ENCODE measurements around the gene MTHFR.
"Not testable (repeated sequence)": the region's sequence is repeated elsewhere in the genome, so short reads cannot be mapped to it uniquely, and the experiment has no call there.

The MTHFR gene

DNA sequence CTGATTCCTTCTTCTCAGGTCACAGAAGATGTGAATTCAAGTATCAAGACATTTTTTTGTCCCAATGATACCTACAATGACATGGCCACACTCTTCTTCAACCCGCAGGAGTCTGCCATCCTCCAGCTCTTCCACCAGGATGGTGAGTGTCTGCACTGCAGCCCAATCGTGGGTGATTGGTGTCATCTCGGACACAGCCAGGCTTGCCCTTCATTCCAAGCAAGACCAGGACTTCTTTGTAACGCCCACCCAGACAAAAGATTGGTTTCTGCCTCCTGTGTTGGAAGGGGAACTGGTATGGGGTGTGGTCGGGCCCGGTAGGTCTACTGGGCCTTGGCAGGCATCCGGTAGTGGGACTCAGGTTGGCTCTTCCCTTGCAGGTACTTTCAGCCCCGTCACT lies 27.7 kb upstream of the MTHFR start:
- no peak for DNase-seq (ENCODE audit: low read depth in 2 of 2)

DNA sequence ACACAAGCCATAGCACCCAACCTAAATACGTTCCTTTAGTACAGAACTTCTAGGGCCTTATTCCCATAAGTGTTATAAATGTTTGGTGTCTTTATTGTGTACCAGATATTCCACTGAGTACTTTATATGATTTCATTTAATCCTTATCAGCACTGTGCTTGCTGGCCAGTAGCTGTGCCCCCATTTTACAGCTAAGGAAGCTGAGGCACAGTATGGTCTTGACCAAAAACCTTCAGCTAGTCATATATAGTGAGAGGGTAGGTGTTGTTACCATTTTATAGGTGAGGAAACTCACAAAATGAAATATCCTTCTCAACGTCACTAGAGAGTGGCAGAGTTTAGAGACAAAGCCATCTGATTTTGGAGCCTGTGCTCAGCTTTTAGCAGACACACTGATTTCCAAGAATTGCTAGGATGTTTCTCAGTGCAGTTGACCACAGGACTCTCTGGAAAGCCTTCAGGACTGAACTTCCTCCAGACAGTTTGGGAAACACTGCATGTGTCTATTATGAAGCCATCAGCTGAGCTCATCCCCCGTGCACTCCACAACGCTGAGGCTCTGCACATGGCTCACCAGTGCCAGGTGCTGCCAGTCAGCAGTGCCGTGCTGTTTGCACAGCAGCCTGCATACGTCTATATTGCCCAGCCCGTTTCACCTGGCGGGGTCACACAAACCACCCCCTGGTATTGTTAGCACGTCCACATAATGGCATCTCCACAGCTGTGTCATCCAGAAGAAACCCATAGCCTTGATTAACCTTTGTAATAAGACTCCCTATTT lies 26.4 kb upstream of the MTHFR start:
- no peak for DNase-seq (ENCODE audit: low read depth in 2 of 2)

DNA sequence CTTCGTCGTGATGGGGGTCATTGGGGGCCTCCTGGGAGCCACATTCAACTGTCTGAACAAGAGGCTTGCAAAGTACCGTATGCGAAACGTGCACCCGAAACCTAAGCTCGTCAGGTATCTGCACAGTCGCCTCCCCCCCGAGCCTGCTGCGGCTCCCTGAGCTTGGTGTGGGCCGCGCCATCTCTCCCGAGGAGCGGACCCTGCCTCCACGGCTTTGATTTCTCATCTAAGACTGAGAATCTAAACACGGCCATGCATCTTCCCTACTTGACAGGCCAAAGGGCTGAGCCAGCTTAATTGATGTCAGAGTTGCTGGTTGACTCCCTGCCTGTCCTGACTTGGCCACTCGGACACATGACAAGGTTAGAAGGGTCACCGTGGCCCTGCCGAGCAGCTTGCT lies 22.7 kb upstream of the MTHFR start:
- no peak for DNase-seq (ENCODE audit: low read depth in 2 of 2)

DNA sequence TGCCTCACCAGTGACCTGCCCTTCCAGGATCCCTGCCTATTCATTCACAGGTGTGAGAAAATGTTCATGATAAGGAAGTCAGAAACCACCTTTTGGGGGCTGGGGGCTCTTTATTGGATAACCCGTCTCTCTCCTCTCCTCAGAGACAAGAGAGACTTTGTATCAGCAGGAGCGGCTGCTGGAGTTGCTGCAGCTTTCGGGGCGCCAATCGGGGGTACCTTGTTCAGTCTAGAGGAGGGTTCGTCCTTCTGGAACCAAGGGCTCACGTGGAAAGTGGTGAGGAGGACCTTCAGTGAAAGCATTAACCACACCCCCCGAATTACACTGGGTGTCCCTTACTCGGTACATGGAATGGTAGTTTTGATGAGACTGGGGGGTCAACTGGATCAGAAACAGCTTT lies 21.2 kb upstream of the MTHFR start:
- DNase-seq (ENCODE audit: low read depth in 2 of 2): no peak

DNA sequence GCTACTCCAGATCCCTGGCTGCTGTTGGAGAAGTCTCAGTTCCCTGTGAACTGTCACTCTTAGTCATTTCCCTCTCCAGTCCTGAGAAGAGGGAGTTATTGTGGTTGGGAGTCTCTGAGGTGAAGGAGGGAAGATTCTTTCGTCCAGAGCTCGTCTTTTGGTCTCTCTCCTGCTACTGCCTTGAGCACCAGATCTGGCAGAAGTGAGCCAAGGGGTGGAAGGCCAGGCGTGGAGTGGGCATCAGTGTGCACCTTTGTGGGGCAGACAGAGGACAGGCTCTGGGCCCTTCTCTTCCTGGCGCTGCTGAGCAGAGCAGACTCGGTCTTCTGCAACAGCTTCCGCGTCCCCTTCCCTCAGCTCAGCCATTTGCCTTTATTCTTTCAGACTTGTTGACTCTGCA lies 19.4 kb upstream of the MTHFR start:
- no peak for DNase-seq (ENCODE audit: low read depth in 2 of 2)

DNA sequence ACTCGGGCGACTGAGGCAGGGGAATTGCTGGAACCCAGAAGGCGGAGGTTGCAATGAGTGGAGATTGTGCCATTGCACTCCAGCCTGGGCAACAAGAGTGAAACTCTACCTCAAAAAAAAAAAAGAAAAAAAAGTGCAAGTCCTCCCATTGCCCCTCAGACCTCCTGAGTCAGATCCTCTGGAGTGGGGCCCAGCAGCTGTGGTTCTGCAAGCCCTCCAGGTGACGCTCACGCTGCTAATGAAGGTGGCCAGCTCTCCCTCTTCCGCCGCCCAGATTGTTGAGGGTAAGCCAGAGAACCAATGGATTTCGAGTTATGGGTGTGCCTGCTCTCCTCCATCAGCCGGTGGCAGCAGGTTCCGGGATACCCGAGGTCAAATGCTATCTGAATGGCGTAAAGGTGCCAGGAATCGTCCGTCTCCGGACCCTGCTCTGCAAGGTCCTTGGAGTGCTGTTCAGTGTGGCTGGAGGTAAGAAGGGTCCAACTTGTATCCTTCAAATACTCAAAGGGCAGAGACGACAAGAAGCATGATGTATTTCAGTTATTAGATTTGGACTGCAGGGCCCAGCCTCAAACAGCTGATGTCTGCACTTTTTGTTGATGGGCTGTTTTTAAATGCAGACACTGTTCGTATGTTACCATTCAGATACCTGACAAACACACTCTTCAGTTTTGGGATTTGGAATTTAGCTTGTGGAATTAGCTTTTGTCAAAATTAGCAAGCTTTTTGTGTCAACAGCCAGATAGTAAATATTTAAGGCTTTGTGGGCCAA lies 17.8 kb upstream of the MTHFR start:
- no peak for DNase-seq (ENCODE audit: low read depth in 2 of 2)

DNA sequence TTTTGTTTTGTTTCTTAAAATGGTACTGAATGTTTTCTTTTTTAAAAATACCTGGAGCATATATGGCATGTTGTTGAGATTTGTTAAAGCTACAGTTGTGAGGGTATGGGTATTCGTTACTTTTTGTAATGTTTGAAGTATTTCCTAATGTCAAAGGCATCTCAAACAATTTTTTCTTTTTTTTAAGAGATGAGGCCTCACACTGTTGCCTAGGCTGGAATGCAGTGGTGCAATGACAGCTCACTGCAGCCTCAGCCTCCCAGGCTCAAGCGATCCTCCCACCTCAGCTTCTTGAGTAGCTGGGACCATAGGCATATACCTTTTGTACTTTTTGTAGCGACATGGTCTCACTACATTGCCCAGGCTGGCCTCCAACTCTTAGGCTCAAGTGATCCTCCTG lies 16.3 kb upstream of the MTHFR start:
- no peak for DNase-seq (ENCODE audit: low read depth in 2 of 2)

DNA sequence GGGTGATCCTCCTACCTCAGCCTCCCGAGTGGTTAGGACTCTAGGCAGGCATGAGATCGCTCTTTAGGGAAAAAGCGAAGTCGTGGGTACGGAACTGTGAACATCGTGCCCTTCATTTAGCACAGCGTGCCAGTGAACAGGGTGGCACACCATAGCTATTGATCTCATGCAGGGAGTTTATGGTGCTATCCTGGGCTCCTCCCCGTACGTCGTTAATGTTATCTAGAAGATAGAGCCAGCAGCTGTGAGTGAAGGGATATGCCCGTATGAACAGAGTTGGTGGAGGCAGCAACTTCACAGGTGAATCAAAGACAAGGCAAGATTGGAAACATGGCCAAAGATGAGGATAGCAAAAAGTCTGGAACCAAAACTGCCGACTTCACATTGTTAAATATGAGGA lies 11.4 kb upstream of the MTHFR start:
- no peak for DNase-seq (ENCODE audit: low read depth in 2 of 2)

DNA sequence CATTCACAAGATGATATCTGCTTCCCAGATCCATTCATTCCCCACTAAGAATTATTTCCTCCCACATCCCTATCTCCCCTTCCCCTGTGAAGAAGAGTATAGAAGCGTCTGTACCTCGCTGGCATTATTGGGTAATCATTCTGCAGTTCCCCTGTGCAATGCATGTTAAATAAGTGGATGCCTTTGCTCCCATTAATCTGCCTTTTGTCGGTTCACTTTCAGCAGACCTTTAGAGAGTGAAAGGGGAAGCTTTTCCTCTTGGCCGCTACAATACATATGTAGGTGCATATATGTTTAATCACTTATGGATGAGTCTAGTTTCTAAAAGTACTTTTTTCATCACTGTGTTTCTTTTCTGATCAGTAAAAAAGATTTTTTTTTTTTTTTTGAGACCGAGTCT lies 7.3 kb upstream of the MTHFR start:
- no peak for DNase-seq (ENCODE audit: low read depth in 2 of 2)

DNA sequence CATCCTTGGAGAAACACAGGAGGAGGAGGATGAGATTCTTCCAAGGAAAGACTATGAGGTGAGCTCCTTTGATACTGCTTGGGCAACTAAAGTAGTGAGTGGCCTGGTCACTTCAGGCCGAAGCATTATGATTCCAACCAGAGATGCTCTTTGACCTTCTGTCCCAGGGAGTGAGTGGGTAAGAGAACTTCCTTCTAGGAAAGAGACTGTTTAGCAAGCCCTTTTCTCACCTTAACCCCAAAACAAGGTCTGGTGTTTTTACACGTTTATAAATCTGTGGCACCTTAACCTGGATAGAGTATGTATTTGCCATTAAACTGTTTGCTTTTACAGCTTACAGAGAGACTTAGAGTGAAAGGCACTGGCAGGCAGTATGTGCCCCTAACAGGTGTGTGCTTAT lies 1.4 kb upstream of the MTHFR start:
- no peak for DNase-seq (ENCODE audit: low read depth in 2 of 2)

DNA sequence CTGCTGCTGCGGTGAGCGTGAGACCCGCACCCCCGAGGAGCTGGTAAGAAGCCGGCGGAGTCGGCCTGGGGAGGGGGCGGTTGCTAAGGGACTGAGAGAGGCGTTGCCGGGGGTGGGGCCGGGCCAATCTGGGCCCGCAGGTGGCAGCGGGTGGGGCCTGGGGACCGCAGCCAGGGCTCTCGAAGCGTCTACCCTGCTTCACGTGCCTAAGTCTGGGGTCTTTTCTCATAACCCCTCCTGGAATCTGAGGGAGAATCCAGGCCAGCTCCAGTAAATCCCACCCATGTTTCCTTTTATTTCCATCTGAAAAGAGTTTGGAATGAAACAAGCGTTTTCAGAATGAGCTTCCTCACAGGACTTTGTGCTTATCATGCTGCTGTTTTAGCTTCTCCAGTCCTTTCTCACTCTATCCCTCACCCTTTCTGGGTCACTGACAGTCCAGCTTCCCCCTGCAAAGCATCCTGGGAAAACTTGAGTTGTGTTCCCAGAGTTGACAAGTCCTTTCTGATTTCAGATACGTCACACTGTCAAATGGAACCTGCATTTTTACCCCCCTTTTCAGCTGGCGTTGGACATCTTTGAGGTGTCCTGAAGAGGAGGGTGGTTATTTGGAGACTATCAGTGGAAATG lies 658 bp upstream of the MTHFR start:
- DNase-seq (ENCODE audit: low read depth in 2 of 2): no peak

DNA sequence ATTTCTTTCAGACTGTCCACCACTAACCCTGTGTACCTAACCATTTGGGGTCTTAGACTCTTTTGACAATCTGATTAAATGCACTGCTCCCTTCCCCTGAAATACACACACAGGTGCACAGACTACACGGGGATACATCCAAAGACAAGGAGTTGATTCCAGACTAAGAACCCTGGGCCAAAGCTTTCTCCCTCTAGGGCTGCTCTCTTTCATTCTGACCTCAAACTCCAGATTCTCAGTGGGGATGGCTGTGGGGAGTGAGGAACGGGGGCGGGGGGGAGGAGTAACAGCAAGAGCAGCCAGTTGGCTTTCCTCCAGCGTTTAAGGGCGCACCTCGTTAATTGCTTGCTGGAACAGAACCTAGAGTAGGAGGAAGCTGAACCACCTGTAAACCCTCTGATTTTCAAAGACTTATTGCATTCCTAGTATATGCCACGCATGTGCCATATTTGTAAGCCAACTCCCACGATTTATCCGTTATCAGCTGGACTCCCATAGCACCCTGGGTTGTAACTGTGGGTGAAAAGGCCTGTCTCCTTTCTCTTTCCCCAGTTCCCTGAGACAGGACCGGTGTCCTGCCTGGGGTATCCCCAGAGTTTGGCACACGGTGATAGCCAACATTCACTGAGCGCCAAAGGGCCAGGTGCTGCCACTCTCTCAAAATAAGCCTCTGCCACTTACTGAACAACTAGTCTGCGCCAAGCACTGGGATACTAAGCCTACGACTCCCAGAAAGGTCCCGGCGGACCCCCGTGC lies 920 bp downstream of the MTHFR start:
- peak in 1 of 2 experiments; percentile 19 for DNase-seq (ENCODE audit: low read depth in 2 of 2)

DNA sequence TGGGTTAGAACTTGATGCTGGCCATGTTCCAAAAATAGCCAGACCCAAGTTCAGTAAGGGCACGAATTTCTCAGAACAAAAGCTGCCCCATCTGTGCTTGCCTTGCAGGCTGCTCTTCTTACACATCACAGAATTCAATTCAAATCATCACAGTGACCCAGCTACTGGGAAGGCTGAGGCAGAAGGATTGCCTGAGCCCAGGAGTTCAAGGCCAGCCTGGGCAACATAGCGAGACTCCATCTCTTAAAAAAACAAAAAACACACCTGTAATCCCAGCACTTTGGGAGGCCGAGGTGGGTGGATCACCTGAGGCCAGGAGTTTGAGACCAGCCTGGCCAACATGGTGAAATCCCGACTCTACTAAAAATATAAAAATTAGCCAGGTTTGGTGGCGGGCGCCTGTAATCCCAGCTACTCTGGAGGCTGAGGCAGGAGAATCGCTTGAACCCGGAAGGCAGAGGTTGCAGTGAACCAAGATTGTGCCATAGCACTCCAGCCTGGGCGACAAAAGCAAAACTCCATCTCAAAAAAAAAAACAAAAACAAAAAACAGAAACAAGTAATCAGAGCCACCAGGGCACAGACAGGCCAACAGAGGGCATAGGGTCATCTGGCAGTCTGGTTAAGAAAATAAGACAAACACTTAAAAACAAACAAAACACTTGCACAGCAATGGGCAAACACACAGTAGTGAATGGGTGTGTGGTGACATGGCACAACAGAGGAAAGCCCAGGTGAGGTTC lies 1.7 kb downstream of the MTHFR start:
- not testable (repeated sequence) for DNase-seq (ENCODE audit: low read depth in 2 of 2)

DNA sequence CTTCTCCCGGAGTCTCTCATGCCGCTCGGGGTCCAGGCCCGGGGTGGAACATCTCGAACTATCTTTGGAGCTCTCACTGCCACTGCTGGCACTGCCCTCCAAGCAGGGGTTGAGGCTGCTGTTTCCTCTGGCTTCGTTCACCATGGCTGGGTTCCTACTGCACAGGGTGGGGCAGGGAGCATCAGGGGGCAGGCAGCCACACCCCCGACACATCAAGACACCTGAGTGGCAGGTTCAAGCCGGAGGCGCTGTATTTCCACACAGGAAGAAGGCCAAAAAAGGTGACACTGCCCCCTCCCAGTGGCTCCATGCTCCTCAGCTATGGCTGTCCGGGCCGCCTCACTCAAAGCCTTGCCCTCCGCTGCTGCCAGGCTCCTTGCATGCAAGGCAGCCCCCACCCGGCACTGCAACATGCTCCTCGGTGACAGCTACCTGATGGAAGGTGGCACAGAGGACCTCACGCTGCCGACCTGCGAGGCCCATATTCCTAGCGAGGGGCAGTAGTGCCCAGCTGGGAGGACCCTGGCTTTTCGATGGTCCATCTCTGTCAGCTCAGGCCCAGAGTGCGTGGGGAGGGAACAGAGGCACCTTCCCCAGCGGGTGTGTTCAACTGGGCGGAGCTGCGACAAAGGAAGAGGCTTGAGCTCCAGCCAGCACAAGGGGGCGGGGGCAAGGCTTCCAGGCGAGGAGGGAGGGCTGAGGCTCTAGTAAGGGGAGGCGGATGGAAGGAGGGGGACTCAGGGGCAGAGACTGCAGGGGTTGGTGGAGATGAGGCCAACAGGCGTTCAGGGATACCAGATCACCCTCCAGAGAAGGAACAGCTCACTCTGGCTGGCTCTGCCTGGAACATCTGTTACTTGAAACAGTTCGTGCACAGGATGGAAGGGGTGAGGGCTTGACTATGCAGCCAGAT lies 2.5 kb downstream of the MTHFR start:
- DNase-seq (ENCODE audit: low read depth in 2 of 2): peak; percentile 52 to 72

DNA sequence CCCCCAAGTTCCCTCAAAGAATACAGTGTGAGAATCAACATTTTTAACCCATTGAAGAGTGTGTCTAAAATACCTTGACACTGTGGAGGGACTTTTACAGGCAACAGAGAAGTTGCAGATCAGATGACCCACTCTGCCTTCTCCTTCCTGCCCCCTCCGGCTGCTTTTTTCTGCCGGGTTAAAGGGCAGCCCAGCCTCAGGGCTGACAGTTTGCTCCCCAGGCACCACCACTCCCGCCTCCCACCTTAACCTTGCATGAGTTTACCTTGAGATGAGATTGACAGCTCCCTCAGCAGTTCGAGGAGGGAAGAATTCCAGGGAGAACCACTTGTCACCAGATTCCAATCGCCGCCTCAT lies 3.2 kb downstream of the MTHFR start:
- no peak for DNase-seq (ENCODE audit: low read depth in 2 of 2)

DNA sequence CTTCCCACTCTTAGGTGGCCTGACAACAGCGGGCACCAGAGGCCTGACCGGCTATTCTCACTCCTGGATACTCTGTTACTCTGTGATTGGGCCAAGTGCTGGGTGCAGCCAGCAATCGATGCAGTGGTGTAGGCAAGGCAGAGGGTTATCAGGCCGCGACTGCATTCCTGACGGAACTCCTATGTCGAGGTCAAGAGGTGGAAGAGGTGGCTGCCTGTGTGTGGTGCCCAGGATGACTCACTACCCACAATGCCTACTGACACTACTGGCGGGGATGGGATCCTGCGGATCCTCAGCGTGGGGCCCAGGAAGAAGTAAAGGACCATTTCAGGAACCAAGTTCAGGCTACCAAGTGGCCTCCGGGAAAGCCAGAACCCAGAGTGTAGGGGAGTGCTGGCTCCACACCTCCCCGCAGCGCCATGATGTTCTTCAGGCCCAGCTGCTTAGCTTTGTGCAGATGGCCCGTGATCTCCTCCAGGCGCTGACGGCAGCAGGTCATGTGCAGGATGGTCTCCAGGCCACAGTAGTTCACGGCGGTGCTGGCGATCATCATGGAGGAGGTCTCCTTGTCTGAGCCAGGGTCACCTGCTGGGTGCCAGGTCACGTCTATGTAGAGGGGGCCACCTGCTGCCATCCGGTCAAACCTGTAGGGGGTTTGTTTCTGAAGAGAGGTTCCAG lies 4.9 kb downstream of the MTHFR start:
- DNase-seq (ENCODE audit: low read depth in 2 of 2): no peak

DNA sequence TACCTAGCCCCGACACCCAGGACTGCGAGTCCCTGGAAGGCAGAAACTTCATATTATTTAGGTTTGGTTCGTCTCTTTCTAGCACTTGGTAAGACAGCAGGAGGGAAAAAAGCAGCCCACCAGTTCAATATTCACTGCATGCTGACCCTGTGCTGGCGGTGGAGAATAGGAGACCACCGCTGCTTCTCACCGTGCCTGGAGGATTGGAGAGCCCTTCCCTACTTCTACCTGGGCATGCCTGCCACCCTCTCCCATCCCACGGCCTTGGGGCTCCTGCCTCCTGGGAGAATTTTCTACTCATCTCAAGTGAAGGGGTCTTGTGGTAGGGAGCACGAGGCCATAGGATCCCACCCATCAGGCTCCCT lies 5.4 kb downstream of the MTHFR start:
- no peak for DNase-seq (ENCODE audit: low read depth in 2 of 2)

DNA sequence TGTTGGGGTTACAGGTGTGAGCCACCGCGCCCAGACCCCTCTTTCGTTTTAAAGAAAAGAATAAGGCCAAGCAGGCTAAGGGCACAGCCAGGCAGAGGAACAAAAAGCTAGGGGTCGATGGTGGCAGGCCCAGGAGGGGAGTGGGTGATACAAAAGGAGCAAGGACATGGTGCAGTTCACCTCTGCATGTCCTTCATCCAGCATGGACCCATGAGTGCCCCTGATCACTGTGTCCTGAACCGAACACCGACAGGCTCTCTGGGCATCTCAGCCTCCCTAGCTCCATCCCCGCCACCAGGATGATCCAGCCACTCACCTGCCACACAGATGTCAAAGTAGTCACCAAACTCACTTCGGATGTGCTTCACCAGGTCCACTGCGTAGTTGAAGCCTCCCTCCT lies 5.9 kb downstream of the MTHFR start:
- no peak for DNase-seq (ENCODE audit: low read depth in 2 of 2)

DNA sequence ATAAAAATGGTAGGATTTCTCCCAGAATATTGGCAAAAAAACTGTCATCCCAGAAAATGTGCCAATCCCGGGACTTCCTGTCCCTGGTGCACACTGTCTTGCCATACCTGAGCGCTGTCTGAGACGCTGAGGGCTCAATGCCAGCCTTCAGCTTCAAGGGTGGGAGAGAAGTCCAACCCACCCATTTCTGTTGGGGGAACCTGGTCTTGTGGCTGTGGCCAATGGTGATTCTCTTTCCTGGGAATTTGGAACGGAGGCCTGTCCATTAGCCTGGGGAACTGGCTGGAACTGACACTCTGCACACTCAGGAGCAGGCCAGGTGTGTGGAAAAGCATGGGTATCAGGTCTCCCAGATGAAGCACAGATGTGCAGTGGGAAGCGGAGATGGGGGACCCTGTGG lies 6.7 kb downstream of the MTHFR start:
- DNase-seq (ENCODE audit: low read depth in 2 of 2): no peak

Data from stimulated activated CD4-positive, alpha-beta T cell treated with anti-CD3 and anti-CD28 coated beads, Interleukin-12 subunit alpha, Interleukin-12 subunit beta, amount 100 ng/mL, for 24 hours (primary cell).